Activated CD4-positive, alpha-beta T cell treated with anti-CD3 and anti-CD28 coated beads, Interleukin-2, Interleukin-6, amounts not matched to agents 100 ng/mL and 50 ng/mL, durations not matched to agents 16 hours and 8 hours (primary cell): ENCODE data around the gene ARHGAP28.
"Not testable (repeated sequence)": the region's sequence is repeated elsewhere in the genome, so short reads cannot be mapped to it uniquely, and the experiment has no call there.

Experiments
- DNase-seq: peaks from one replicate; pipeline ENCODE4 v3.0.0-alpha.2; 2020

Gene ARHGAP28

DNA sequence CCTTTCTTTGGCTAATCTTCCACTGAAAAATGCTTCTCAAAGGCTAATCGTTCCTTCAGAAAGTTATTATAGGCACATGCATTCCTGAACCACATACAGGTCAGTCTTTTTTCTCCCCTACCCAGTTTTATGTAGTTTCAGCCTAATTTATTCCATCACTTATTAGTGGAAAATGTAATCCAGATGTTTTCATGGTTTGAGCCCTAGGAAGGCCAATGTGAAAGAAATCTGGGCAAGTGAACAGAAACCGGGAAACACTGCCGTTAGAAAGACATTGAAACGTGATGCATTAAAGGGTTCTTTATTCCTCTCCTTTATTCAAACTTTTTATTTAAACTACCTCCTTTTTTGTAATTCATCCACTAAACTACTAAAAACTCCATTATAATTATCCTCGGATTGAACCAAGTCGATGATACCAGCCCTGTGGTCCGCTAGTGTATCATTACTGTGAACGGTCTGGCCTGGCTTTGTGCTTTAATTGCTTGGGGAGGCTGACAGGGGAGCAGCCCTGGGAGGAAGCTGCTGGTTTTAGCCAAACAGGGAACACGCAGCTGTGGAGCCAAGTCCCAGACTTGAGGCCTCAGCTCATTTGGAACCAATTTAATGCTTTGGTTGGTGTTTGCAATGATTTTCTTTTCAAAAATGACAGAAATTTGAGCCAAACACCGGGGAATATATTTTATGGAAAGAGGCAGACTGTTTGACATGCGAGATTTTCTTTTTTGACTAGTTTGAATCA is 149.2 kb downstream of the ARHGAP28 start:
- DNase-seq, result no peak

DNA sequence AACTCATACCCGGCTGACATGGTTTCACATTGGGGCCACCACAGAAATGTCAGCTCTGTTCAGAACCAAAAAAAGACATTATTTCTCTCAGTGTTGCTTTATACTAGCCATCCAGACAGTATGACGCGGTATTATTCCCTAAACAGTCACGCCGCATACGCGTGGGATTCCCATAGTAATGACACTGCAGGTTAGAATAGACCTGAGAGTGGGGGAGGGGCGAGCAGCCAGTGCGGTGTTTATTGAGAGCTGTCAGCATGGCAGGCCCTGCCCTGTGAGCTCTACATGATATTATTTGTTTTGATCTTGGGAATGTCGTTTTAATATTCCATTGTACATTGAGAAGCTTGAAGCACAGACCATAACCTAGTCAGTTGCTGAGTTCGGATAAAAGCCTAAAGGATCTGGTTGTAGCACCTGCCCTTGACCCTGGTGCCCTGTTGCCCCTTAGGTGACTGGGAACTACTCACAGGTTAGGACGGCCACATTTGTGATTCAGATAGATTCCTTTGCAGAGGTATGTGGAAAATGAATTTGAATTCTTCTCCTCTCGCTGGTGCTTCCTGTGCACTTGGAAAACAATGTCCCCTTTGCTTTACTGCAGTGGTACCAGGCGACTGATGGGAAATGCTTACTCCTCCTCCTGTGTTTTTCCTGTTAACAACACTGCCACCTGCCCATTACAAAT is 150.1 kb downstream of the ARHGAP28 start:
- no peak for DNase-seq

DNA sequence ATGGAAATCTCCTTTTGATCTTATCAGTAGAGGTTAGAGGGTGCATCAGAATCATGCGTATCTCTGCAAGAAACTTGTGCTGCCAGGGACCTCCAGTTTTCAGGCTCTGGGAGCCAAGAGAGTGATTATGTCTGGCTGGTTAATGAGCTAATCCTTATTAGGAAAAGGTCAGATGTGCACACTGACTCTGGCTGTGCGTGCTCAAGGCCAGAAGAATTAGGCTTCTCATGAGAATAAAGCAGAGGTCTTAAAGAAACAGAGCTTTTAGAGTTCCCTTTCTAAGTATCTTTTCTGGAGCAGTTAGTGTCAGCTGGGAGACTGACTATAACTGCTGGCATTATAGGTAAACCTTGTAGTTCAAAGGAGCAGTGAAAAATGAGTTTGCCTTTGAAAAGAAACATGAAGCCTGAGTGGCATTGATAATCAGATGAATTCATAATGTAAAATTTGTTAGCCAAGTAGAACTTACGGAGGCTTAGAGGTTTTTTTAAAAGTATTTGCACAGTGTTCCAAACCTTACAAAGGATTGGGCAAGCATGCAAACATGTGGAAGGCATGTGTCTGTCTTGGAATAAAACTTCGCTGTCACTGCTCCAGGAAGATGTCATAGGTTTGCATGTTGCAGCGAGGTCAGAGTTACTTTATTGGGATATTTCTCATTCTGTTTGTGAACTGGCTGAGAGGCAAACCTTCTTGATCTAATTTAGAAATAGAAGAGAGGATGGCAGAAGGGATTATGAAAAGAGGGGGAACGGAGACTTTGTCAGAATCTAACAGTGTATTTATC is 151.7 kb downstream of the ARHGAP28 start:
- no peak for DNase-seq

DNA sequence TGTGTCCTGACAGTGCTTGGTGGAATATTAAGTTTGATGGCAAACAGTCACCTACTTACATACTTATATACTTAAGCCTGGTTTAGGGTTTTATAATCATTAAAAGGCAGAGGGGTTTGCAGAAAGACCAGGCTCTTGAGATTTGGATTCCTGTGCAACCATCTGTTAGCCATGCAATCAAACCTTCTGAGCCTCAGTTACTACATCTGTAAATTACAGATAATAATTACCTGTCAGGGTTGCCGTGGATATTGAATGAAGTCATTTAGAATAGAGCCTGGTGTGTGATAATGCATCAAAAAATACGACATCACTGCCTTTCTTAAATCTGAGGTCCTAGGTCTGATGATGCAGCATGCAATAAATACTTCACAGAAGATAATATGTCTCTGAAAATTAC is 152.9 kb downstream of the ARHGAP28 start:
- no peak for DNase-seq

DNA sequence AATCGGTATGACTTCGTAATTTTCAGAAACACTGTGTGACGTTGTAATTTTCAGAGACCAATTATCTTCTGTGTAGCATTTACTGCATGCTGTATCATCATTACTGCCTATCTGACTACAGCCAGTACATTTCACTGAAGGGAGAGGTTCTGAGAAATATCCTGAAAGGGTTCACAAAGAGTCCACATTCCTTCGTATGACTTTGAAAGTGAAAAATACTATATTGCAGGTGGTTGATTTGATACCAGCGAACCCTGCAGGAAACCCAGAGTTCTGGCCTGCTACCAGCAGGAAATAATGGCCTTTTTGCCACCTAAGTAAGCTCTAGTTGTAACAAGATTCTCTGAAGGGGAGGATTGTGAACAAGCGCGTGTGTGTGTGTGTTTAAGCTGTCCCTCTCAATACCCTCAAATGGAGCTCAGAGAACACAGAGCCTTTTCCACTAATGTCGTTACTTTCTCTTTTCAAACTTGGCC is 155.5 kb downstream of the ARHGAP28 start:
- no peak for DNase-seq

DNA sequence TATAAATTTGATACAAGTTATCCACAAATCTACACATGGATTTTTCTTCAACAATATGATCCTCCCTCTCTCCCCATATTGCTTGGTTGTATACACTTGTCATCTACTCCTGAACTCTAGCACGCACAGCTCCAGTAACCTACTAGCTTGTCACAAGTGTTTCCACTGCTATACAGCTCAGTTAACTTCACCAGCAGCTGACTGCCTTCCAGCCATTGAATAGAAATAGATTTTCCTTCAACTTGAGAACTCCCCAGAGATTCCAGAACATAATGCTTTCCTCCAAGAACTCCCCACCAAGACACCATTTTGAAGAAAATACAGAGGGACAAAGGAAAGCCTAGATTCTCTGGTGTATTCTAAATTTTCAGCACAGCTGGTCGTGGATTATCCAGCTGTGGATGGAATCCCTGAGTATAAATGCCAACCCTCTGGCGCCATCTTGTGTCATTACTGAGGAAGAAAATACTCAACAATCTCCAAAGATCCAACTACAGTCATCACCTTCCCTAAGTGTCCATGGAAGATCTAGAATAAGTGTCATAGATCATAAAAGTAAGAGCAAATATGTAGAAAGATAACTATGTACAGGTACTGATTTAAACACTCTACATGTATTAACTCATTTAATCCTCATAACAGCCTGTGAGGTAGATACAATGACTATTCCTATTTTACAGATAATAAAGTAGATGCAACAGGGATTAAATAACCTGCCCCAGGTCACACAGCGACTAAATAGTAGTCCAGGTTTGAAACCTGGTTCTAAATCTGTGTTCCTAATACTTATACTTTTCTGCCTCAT is 156.7 kb downstream of the ARHGAP28 start:
- DNase-seq, result peak; percentile 44

DNA sequence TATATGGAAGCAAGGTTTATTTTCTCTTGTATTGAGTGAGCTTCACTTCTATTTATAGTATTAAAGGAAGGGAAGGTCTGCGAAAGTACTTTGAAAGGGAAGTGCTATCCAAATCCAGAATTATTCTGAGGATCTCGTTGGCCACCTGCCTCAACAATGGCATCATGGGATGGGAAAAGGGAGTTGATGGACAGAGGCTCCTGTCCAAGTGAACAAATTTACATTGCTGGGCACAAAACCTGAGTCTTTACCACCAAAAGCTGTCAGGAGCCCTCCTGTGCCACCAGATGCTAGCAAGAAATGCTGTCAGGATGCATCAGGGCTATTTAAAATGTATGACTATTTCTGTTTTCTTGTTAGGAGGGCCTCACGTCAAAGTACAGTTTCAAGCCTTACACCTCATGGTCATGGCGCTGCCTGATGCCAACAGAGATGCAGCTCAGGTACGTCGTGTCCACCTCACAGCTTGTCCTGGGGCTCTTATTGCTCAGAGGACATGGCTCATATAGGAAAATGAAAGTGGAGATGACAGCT is 157.3 kb downstream of the ARHGAP28 start:
- DNase-seq, result no peak

DNA sequence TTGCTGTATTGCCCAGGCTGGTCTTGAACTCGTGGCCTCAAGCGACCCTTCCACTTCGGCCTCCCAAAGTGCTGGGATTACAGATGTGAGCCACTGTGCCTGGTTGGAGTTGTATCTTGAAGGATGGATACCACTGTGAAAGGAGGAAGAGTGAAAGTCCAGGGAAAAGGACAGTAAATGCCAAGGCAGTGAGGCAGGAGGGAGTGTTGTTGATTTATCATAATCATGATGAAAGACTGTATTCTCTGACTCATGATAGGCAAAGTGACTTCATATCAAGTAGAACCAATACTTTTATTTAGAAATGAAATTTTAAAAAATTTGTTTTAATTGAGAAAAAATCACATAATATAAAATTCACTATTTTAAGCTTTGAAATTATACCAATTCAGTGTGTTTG is 162.3 kb downstream of the ARHGAP28 start:
- no peak for DNase-seq

DNA sequence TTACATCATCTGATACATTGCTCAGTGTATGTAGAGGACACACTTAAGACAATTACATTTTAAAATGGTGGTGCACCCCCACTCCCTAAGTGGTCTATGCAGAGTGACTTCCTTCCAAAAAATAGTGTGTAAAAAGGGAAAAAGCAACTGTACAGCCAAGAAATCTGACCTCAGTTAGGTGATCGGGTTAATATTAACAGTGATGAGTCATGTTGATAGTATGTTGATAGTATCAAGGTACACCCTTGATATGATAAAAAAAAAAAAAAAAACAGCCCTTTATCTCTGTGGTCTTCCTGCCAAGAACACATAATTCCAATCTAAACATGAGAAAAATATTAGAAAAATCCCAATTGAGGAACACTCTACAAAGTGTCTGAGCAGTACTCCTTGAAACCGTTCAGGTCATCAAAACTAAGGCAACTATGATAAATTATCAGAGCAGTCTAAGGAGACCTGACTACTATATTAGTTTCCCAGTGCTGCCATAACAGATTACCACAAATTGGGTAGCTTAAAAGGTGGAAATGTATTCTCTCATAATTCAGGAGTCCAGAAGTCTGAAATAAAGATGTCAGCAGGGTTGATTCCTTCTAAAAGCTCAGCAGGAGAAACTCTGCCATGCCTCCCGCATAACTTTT is 171.9 kb downstream of the ARHGAP28 start:
- DNase-seq, result no peak

DNA sequence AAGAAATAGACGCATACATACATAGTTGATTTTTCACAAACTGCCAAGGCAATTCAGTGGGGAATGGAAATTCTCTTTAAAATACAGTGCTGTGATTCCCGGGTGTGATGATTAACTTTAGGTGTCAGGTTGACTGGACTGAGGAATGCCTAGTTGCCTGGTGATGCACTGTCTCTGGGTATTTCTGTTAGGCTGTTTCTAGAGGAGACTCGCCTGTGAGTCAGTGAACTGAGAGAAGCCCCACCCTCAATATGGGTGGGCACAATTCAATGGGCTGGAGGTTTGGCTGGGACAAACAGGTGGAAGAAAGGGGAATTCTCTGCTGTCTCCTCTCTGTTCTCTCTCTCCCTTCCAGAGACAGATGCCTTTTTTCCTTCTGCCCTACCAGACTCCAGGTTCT is 187.6 kb downstream of the ARHGAP28 start:
- no peak for DNase-seq

DNA sequence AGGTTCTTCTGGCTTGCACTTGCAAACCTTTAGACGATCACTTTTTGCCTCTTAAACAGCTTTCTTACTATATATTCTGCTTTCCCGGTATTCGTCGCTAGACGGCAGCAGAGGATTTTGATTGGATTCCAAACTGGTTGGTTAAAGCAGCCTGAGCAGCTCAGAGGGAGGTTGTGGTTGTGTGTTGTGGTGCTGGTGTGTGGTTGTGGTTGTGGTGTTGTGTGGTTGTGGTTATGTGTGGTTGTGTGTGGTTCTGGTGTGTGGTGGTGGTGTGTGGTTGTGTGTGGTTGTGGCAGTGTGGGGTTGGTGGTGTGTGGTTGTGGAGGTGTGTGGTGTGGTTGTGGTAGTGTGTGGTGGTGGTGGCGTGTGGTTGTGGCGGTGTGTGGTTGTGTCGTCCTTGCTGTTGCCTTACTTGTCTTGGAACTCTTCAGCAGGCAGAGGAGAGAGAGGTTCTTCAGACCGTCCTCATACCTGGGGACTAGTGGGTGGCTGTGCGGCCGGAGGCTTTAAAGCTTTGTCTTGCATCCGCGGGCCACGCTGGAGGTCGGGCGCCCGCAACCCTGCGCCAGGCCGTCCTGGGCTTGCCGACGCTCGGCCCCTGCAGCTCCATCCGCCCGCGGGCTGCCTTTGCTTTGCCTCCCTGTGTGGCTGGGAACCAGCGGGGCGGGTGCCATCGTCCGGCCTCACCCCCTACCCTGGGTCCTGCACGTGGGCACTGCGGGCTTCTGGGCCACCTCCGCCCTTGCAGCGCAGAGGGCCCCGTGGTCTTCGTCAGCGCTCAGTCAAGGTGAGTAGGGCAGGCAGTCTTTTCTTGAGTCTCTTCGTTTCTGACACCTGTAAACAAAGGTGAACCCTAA is 190.8 kb downstream of the ARHGAP28 start:
- peak; percentile 51 for DNase-seq

DNA sequence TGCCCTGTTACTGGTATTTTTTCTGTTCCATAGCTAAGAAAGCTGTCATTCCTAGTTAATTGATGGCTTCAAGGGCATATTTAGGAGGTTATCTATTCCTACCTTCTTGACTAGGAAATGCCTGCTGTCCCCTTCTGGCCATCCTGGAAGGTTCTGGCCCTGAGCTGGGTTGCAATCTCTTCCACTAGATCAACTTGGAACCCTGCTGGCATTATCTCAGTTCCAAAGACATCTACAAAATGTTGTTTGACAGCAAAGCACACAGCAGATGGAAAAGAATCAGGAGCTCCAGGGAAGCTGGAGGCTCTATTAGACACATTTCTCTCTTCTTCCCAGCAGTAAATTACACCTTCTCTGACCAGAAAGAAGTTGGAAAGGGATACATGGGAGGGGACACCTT is 192.1 kb downstream of the ARHGAP28 start:
- DNase-seq, result no peak

DNA sequence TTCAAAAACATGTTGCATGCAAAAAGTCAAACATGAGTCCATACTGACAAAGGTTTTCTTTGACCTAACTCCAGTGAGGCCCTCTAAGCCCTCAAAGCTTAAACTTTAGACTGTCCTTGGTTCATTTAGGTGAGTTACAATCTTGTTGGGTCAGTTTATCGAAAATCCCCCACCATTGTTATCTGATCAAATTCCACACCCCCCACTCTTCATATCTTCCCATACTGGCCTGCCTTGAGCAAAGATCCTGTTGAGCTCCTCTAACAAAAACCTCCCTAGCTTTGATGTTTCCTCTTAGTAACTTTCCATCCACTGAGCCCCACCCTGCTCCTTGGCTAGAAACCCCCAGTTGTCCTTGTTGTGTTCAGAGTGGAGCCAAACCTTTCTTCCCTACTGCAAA is 193.7 kb downstream of the ARHGAP28 start:
- no peak for DNase-seq

DNA sequence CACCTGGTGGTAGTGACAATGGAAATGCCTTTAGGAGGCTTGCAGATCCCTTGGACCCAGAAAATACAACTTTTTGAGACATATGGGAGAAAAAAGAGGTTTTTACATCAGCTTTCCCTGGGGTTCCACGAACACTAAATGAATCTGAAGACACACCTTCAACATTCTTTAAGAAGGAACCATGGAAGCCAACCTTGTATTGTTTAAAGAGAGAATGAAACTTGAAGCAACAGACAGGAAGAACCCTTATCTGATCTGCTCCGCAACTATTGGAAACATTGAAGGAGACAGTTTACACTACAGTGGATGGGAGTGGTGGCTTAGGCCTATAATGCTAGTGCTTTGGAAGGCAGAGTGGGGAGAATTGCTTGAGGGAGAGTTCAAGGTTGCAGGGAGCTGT is 197.6 kb downstream of the ARHGAP28 start:
- DNase-seq, result no peak

DNA sequence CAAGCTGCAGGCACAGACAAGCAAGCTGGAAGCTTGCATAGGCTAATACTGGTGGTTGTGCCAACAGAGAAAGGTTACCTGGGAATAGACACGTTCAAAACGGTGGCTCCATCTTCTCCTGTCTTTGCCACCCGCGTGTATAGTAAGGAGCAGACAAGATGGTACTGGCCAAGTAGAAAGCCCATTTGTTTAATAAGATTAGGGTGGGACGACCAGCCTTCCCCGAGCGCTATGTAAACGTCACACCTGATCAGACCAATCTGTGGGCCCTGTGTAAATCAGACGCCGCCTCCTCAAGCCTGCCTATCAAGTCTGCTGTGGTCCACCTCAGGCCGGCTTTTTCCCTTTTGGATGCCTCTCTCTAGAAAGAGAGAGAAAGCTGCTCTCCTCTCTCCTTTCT is 198.8 kb downstream of the ARHGAP28 start:
- no peak for DNase-seq

DNA sequence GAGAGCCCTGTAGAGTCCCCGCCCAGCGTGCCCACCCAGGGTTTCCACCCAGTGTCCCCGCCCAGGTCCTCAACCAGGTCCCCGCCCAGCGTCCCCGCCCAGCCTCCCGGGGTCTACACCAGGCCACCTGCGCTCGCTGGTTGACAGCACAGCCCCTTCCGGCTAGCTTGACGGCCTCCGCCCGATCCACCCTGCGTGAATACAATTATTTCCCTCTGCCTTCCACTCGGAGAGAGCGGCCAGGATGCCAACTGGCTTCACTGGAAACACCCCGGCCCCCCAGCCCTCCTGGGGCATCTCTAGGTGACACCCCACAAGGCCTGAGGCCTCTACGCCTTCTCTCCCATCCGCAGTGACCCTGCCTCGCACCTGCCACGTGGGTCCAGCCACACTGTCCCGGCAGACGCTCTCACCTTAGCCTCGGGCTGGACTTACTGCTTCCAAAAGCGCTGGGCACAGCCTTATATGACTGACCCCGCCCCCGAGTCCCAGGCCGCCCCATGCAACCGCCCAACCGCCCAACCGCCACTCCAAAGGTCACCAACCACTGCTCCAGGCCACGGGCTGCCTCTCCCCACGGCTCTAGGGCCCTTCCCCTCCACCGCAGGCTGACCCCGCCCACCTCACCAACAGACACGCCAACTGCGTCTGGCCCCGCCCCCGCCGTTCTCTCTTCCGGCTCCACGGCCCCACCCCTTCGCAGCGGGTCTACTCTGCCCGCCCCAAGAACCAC is 200.0 kb downstream of the ARHGAP28 start:
- no peak for DNase-seq

DNA sequence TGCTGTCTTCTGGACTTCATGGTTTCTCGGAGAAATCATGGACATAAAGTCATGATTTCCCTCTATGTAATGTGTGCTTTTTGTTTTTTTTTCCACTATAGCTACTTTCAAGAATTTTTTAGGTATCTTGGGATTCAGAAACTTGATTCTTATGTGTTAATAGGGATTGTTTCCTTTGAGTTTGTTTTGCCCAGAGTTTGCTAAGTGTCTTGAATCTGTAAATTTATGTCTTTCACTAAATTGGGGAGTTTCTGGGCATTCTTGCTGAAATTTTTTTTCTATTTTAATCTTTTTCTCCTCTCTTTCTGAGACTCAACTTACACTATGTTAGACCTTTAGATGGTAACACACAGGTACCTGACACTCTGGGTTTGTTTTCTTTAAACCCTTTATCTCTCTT is 205.3 kb downstream of the ARHGAP28 start:
- no peak for DNase-seq

DNA sequence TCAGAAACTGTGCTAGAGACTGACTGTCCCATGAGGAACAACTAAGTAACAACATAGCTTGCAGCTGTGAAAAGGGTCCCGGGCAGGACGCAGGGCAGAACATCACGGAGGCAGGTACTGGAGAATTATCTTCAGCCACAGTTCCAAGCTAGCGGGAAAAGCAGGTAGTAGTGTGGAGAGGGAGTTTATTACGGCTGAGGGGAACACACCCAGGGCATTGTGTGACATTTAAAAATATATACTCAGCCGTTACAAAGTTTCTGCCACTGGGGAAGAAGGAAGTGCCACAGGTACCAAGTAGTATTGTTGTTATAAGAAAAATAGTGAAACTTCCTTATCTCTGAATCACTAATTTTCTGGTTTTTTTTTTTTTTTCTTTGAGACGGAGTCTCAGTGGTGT is 208.5 kb downstream of the ARHGAP28 start:
- no peak for DNase-seq

DNA sequence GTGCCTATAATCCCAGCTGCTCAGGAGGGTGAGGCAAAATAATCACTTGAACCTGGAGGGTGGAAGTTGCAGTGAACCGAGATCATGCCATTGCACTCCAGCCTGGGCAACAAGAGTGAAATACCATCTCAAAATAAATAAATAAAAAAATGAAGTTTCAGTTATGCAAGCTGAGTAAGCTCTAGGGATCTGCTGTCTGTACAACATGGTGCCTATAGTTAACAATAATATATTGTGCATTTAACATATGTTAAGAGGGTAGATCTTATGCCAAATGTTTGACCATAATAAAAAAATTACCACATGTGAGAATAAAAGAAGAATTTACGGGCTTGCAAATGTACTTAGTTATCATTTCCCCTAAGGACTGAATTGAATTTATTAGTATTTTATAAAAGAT is 208.9 kb downstream of the ARHGAP28 start:
- DNase-seq, result not testable (repeated sequence)

DNA sequence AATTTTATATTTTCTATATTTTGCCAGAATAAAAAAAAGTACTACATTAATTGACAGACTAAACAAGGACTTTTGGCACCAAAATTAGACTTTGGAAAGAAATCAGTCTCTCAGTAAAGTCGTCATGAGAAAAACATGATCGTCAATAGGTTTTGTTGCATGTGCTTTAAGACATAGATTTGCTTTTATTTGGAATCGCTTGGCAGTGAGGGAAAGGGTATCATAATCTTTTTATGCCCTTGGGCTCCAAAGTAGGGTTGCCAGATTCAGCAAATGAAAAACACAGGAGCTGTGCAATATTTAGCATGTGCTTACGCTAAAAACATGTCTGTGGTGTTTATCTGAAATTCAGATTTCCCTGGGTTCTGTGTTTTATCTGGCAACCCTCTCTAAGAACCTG is 210.5 kb downstream of the ARHGAP28 start:
- no peak for DNase-seq
